OCI-LY7 (cell line): Measurements from ENCODE around the gene ABHD17A. TPM values are rescaled to one million over a fixed set of nuclear protein-coding genes. Genes with fewer than 3 reads are reported as not detected.

Experiments
- BruUV-seq: library from RNA; stranded (reverse); fragments of 400-500 nt; replicated peaks from 2 replicates; lab custom pipeline; 2021; lab: Mats Ljungman, UMichigan
- CTCF ChIA-PET: fragments of 300-600 bp; sonication (Branson Sonifier 250); formaldehyde crosslinking; loops from one replicate; lab custom pipeline; 2022; ENCODE audit warnings: antibody characterized with exemption; ENCODE audit not compliant: unreplicated experiment; lab: Charles Lee
- POLR2A ChIA-PET: fragments of 300-600 bp; sonication (Branson Sonifier 250); formaldehyde crosslinking; loops from one replicate; lab custom pipeline; 2022; ENCODE audit warnings: antibody characterized with exemption; lab: Charles Lee
- DNase-seq: peaks from one replicate; pipeline ENCODE4 v3.0.0-alpha.2; 2015; ENCODE audit warnings: low spot score
- H2AFZ ChIP-seq: fragments of 200-600 bp; sonication (generic), shearing (Covaris generic); 2 replicates; pipeline ENCODE4 v1.6.1; 2014; ENCODE audit warnings: mild to moderate bottlenecking, antibody characterized with exemption, low read length, moderate library complexity
- H3K27ac ChIP-seq: fragments of 200-600 bp; sonication (generic); 2 replicates; pipeline ENCODE4 v1.5.1; 2014; ENCODE audit warnings: mixed run types, low read depth, mild to moderate bottlenecking, moderate library complexity, low read length, inconsistent platforms; ENCODE audit not compliant: poor library complexity, severe bottlenecking
- H3K36me3 ChIP-seq: fragments of 200-600 bp; sonication (generic); 2 replicates; pipeline ENCODE4 v1.6.1; 2014; ENCODE audit warnings: mild to moderate bottlenecking, antibody characterized with exemption, low read length, moderate library complexity, mixed read lengths; ENCODE audit not compliant: insufficient read depth
- H3K4me1 ChIP-seq: fragments of 200-600 bp; sonication (generic); 2 replicates; pipeline ENCODE4 v1.5.1; 2014; ENCODE audit warnings: mild to moderate bottlenecking, low read length; ENCODE audit not compliant: insufficient read depth, poor library complexity, severe bottlenecking
- H3K4me2 ChIP-seq: fragments of 200-600 bp; sonication (generic); 2 replicates; pipeline ENCODE4 v1.6.1; 2014; ENCODE audit warnings: mild to moderate bottlenecking, low read length
- H3K4me3 ChIP-seq: fragments of 200-600 bp; sonication (generic); 2 replicates; pipeline ENCODE4 v1.5.1; 2014; ENCODE audit warnings: mild to moderate bottlenecking, low read depth, low read length; ENCODE audit not compliant: poor library complexity, severe bottlenecking
- H3K79me2 ChIP-seq: fragments of 200-600 bp; sonication (generic); 2 replicates; pipeline ENCODE4 v1.6.1; 2016; ENCODE audit warnings: low read depth, mild to moderate bottlenecking, low read length, moderate library complexity, mixed read lengths; ENCODE audit not compliant: insufficient read depth
- H3K9me2 ChIP-seq: fragments of 200-600 bp; sonication (generic); 2 replicates; pipeline ENCODE4 v1.6.1; 2016; ENCODE audit warnings: mild to moderate bottlenecking, low read length, mixed read lengths; ENCODE audit not compliant: insufficient read depth
- H3K9me3 ChIP-seq: fragments of 200-600 bp; sonication (generic); 2 replicates; pipeline ENCODE4 v1.6.1; 2014; ENCODE audit warnings: mild to moderate bottlenecking, mixed run types, low read length, mixed read lengths
- H4K20me1 ChIP-seq: fragments of 200-600 bp; sonication (generic); 2 replicates; pipeline ENCODE4 v1.6.1; 2014; ENCODE audit warnings: mild to moderate bottlenecking, antibody characterized with exemption, low read length, moderate library complexity, mixed read lengths; ENCODE audit not compliant: insufficient read depth
- EZH2phosphoT487 ChIP-seq: fragments of 200-600 bp; sonication (generic); IDR thresholded peaks from 2 replicates; pipeline ENCODE4 v1.6.1; 2018; ENCODE audit warnings: low read depth, borderline replicate concordance, mild to moderate bottlenecking, mixed run types, antibody characterized with exemption, low read length, moderate library complexity, mixed read lengths
- intact Hi-C: fragments of 100-400 bp; cut with micrococcal nuclease; formaldehyde crosslinking; loops from one replicate; pipeline ENCODE4 v1.10.0; 2022; ENCODE audit not compliant: unreplicated experiment
- total RNA-seq, 2 experiments: library from RNA; depleted of rRNA in 1 of 2; stranded (reverse); fragments of >200 nt in 1 of 2; shearing (Covaris generic) in 1 of 2; gene quantifications; 2 replicates each; pipeline ENCODE4 v1.2.3, GENCODE V29; 2014 to 2022
- TF ChIP-seq, protein P1 (sequence below): fragments of 200-600 bp; sonication (generic); conservative IDR thresholded peaks from 2 replicates; pipeline ENCODE4 v1.5.1; 2014; ENCODE audit warnings: mild to moderate bottlenecking, antibody characterized with exemption, low read length, moderate library complexity, mixed read lengths

The ABHD17A gene
- total RNA-seq, 2 experiments from 2014 or later: 71.3 to 130 TPM

DNA sequence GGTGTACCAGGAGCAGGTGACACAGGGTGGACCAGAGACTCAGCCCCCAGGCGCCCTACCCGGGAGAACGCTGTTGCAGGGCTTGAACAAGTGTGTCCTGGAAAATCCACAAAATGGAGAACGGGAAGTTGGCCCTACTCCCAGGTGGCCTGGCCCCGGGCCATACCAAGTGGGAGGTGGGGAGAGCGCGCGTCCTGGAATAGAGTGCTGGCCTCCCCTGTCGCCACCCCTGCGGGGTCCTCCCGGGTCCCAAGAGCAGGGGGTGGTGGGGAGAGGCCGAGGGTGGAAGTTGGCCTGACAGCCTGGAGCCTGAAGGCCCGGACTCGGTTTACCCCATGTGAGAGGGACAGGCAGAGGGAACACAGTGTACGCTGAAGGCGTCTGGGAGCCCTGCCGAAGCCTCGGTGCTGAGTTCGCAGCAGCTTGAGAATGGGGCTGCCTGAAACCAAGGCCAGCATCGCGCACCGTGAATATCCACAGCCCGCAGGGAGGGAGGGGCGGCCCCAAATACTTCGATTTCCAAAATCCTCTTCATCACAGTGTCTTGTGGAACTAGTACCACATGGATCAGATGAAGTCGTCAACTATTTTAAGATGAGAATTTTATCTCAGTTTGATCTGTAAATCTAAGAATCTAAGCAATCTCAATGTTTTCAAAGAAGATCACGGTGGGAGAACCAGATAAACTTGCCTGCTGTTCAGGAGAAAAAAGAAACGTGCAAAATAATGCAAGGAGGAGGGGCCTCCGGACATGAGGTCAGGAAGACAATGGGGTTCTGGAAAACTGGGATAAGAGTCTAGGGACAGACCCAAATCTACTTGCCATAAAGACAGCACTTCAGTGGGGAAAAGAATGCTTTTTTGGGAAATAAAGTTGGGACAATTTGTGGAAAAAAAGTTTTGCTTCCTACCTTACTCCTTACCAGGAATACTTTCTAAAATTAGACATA is 11.5 kb downstream of the ABHD17A start:
- Histone ChIP-seq H3K27ac (peak overlapping the region; percentile 62), H3K9me2 (no peaks in the 10 kb centered on the region), H4K20me1 (peaks cover 13% of the 10 kb centered on the region), H2AFZ (no peak overlapping the region), H3K4me1 (peaks cover 20% of the 10 kb centered on the region), H3K36me3 (peaks cover 54% of the 10 kb centered on the region), H3K4me3 (peak overlapping the region; percentile 100), H3K4me2 (peak overlapping the region; percentile 81), H3K79me2 (peaks cover 37% of the 10 kb centered on the region), H3K9me3 (no peaks in the 10 kb centered on the region)
- TF ChIP-seq EZH2phosphoT487: no peak
- TF ChIP-seq, protein P1, sequence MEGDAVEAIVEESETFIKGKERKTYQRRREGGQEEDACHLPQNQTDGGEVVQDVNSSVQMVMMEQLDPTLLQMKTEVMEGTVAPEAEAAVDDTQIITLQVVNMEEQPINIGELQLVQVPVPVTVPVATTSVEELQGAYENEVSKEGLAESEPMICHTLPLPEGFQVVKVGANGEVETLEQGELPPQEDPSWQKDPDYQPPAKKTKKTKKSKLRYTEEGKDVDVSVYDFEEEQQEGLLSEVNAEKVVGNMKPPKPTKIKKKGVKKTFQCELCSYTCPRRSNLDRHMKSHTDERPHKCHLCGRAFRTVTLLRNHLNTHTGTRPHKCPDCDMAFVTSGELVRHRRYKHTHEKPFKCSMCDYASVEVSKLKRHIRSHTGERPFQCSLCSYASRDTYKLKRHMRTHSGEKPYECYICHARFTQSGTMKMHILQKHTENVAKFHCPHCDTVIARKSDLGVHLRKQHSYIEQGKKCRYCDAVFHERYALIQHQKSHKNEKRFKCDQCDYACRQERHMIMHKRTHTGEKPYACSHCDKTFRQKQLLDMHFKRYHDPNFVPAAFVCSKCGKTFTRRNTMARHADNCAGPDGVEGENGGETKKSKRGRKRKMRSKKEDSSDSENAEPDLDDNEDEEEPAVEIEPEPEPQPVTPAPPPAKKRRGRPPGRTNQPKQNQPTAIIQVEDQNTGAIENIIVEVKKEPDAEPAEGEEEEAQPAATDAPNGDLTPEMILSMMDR: no peak
- CTCF ChIA-PET: no interaction called here
- intact Hi-C loops: no loop called here
- DNase-seq: no peak
- POLR2A ChIA-PET: no interaction called here
- BruUV-seq: no TSS peak

DNA sequence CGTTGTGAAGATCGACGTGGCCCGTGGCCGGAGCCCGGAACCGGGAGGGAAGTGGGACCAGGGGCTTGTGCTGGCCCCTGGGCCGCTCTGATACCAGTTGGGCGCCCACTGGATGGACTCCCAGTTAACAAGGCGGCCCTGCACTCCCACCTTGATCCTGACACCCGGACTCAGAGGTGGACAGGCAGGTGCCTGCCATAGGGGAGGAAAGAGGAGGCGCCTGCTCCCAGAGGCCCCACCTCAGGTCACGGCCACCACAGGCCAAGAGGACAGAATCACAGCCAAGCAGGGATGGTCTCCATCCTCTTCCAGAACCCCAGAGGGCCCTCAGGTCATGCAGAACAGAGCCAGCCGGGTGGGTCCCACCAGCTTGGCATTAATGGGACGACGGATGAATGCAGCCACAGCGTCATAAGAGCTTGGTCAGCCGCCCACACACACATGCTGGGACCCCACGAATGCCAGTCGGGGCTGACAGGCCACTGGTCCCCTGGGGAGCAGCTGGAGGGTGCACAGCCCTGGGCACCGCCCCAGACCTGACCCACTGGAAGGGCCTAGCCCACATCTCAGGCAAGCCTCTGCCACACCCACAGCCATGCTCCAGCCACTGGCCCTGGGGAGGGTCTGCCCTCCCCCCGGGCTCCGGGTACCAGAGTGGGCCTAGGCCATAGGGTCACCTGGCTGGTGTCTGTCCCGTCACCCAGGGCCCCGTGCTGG is 12.3 kb downstream of the ABHD17A start:
- peaks cover 37% of the 10 kb centered on the region for H3K79me2 ChIP-seq
- no peak for TF ChIP-seq EZH2phosphoT487
- TF ChIP-seq, protein P1: no peak
- H3K4me3 ChIP-seq: no peak overlapping the region
- no peak overlapping the region for H2AFZ ChIP-seq
- H3K27ac ChIP-seq: no peak overlapping the region
- CTCF ChIA-PET: no interaction called here
- no peak for DNase-seq
- H3K4me1 ChIP-seq: peaks cover 20% of the 10 kb centered on the region
- intact Hi-C loops: no loop called here
- POLR2A ChIA-PET: interaction anchor here (0.5 kb wide), 1 partner anchor 29 kb away, joined by 3 read pairs; no protein-coding TSS in a partner anchor
- BruUV-seq: no TSS peak
- peaks cover 13% of the 10 kb centered on the region for H4K20me1 ChIP-seq
- H3K9me2 ChIP-seq: no peaks in the 10 kb centered on the region
- no peaks in the 10 kb centered on the region for H3K9me3 ChIP-seq
- peaks cover 57% of the 10 kb centered on the region for H3K36me3 ChIP-seq
- no peak overlapping the region for H3K4me2 ChIP-seq
